ENCODE data around the gene MED16.

DNA sequence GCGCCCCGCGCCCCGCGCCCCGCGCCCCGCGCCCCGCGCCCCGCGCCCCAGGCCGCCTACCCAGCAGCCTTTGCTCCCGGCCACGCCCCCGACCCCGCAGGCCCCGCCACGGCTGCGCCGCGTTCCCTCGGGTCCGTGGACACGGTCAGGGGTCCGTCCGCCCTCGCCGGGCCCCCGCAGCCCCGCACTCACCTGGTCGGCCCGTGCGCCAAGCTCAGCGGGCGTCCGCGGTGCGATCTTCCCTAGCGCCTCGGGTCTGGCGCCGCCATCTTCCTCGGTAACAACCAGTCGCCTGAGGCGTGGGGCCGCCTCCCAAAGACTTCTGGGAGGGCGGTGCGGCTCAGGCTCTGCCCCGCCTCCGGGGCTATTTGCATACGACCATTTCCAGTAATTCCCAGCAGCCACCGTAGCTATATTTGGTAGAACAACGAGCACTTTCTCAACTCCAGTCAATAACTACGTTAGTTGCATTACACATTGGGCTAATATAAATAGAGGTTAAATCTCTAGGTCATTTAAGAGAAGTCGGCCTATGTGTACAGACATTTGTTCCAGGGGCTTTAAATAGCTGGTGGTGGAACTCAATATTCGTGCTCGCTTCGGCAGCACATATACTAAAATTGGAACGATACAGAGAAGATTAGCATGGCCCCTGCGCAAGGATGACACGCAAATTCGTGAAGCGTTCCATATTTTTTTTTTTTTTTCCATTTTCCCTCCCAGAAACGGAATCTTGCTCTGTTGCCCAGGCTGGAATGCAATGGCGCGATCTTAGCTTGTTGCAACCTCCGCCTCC is at the start of gene MED16, which contains the start of gene RNU6-9:
- TF ChIP-seq, protein P1, sequence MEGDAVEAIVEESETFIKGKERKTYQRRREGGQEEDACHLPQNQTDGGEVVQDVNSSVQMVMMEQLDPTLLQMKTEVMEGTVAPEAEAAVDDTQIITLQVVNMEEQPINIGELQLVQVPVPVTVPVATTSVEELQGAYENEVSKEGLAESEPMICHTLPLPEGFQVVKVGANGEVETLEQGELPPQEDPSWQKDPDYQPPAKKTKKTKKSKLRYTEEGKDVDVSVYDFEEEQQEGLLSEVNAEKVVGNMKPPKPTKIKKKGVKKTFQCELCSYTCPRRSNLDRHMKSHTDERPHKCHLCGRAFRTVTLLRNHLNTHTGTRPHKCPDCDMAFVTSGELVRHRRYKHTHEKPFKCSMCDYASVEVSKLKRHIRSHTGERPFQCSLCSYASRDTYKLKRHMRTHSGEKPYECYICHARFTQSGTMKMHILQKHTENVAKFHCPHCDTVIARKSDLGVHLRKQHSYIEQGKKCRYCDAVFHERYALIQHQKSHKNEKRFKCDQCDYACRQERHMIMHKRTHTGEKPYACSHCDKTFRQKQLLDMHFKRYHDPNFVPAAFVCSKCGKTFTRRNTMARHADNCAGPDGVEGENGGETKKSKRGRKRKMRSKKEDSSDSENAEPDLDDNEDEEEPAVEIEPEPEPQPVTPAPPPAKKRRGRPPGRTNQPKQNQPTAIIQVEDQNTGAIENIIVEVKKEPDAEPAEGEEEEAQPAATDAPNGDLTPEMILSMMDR (IDR thresholded peaks at IDR 0.05): no peak
- no peak for TF ChIP-seq ZFX (IDR thresholded peaks at IDR 0.05; ENCODE audit: borderline replicate concordance)
